HFF-Myc (cell line): Measurements from ENCODE around the gene KCNJ1.

ENCODE experiments used
- DNase-seq: peaks from one replicate; pipeline ENCODE4 v3.0.0-alpha.2; 2011; ENCODE audit warnings: low read depth; ENCODE audit errors: extremely low read depth
- H3K4me3 ChIP-seq: replicated peaks from 2 replicates; pipeline ENCODE4 v1.5.1; 2011; ENCODE audit warnings: low read depth, mild to moderate bottlenecking, control low read depth, low read length
- CTCF ChIP-seq: IDR thresholded peaks from 2 replicates; pipeline ENCODE4 v1.5.1; 2012; ENCODE audit warnings: mild to moderate bottlenecking, low read depth, low read length, control low read depth; ENCODE audit errors: missing control alignments

KCNJ1 gene

DNA sequence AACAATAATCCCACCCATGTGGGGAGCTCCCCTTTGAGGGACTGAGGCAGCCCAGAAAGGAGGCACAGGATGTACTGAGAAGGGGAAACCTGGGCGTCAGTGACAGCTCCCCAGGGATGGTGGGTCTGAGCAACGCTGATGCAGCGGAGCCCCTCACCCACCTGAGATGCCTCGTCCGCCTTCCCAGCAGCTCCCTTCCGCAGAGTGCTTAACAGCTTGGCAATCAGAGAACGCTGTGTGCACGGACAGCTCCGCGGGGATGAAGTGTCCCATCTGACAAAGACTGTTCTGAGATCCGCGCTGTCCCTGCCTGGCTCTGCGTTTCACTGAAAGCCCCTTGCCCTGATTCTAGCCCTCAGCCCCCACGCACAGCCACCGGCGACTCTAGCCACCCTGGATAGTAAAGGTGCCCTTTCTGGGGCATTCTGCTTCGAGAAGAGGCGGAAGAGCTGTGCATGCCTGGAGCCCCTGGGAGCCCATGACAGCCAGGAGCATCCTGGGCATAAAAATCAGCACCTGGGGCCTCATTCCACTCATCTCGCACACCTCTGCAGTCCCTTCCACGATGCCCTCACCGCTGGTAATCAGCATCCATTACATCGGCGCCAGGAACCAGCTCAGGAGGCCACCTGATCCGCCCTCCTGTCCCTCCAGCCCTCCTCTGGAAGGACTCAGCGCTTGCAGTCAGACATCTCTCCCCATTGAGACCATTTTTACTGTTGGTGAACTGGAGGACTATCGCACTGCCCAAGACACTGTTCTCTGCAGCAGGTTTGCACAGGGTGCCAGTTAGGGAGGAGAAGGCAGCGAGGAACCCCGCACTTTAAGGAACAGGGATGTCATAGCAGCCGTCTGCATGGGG, 34.8 kb upstream of the KCNJ1 start:
- TF ChIP-seq CTCF: no peak
- no peak overlapping the region for H3K4me3 ChIP-seq
- DNase-seq: no peak

GRCh38 chr11:128900468-128900867, 33.4 kb upstream of the KCNJ1 start:
- no peak for DNase-seq
- no peak for TF ChIP-seq CTCF
- H3K4me3 ChIP-seq: no peak overlapping the region

DNA sequence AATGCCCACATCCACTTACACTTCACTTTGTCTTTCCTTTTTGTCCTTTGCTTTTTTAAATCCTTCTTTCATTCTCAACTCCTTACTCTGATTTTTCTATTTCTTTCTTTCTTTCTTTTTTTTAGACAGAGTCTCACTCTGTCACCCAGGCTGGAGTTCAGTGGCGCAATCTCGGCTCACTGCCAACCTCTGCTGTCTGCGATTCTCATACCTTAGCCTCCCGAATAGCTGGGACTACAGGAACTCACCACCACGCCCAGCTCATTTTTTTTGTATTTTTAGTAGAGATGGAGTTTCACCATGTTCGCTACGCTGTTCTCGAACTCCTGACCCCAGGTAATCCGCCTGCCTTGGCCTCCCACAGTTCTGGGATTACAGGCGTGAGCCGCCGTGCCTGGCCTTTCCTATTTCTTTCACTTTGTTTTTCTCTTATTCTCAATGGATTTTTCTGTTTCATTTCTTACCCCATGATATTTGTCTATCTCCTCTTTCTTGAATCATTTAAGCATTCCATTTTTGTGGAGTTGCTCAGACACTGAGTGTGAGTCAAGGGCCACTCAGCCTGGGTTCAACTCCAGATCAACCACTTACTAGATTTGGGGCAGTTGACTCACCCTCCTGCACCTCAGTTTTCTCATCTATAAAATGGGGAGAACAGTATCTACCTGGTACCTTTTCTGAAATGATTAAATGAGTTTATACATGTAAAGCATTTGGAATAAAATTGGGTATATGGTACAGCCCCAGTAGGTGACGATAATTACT, 31.7 kb upstream of the KCNJ1 start:
- no peak for DNase-seq
- TF ChIP-seq CTCF: no peak
- H3K4me3 ChIP-seq: no peak overlapping the region

- TF ChIP-seq CTCF: no peak
- no peak for DNase-seq
- no peak overlapping the region for H3K4me3 ChIP-seq
Observed at GRCh38 chr11:128897826-128898225, 30.7 kb upstream of the KCNJ1 start.

DNA sequence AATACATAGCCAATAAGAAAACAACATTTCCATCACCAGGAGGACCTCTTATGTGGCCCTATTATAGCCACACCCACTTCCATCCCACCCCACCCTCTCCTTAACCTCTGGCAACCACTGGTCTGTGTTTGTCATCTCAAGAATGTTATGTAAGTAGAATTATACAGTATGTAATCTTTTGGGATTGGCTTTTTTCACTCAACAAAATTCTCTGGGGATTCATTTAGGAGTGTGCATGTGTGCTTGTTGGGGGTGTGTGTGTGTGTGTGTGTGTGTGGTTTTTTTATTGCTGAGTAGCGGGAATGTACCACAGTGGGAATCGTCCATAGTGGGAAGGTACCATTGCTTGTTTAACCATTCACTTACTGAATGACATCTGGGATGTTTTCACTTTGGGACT, 29.3 kb upstream of the KCNJ1 start:
- H3K4me3 ChIP-seq: no peak overlapping the region
- no peak for TF ChIP-seq CTCF
- DNase-seq: no peak

- DNase-seq: no peak
- no peak for TF ChIP-seq CTCF
Observed at GRCh38 chr11:128895526-128895925, 28.4 kb upstream of the KCNJ1 start.

More at GRCh38 chr11:128895526-128895925, 28.4 kb upstream of the KCNJ1 start:
- no peak overlapping the region for H3K4me3 ChIP-seq
